Naive thymus-derived CD8-positive, alpha-beta T cell (primary cell): ENCODE measurements around the gene KLF16. TPM values are rescaled to one million over a fixed set of nuclear protein-coding genes. Genes with fewer than 3 reads are reported as not detected.

ENCODE experiments used
- ATAC-seq, 2 donors: fragments of 150-1000 bp; cut with Tn5 transposase in 1 of 2; sonication (Bioruptor Pico), chemical (Tn5 transposase) in 1 of 2; 1 replicate in 1 of 2; 2 replicates in 1 of 2; pipeline ENCODE4 v1.10.0; 2021; ENCODE audit warnings: mild to moderate bottlenecking in 2 of 2, moderate library complexity in 2 of 2
- POLR2A ChIA-PET: fragments of 350-600 bp; sonication (Branson Sonifier 250); formaldehyde crosslinking; loops from one replicate; lab custom pipeline; 2021; ENCODE audit warnings: antibody characterized with exemption; lab: Charles Lee
- DNase-seq, 10 donors: peaks; one replicate each; pipeline versions ENCODE4 v3.0.0 to v3.0.0-alpha.2; 2020 to 2022
- H3K27ac Mint-ChIP-seq, 10 donors: one replicate each; pipeline ENCODE4 v1.8.0; 2020 to 2022; ENCODE audit warnings: mild to moderate bottlenecking in 10 of 10, mixed read lengths in 10 of 10, moderate library complexity in 4 of 10, inconsistent platforms in 1 of 10
- H3K27me3 Mint-ChIP-seq, 5 donors: one replicate each; pipeline ENCODE4 v1.8.0; 2021 to 2022; ENCODE audit warnings: mixed read lengths in 5 of 5
- H3K36me3 Mint-ChIP-seq, 3 donors: one replicate each; pipeline ENCODE4 v1.8.0; 2020 to 2022; ENCODE audit warnings: mixed read lengths in 3 of 3, mild to moderate bottlenecking in 2 of 3, inconsistent platforms in 1 of 3
- H3K4me1 Mint-ChIP-seq, 4 donors: one replicate each; pipeline ENCODE4 v1.8.0; 2021 to 2022; ENCODE audit warnings: mixed read lengths in 4 of 4
- H3K4me3 Mint-ChIP-seq, 10 donors: one replicate each; pipeline ENCODE4 v1.8.0; 2020 to 2022; ENCODE audit warnings: mild to moderate bottlenecking in 10 of 10, mixed read lengths in 10 of 10, moderate library complexity in 6 of 10, inconsistent platforms in 1 of 10
- H3K9me3 Mint-ChIP-seq, 9 donors: one replicate each; pipeline ENCODE4 v1.8.0; 2020 to 2022; ENCODE audit warnings: mixed read lengths in 9 of 9, mild to moderate bottlenecking in 3 of 9, inconsistent platforms in 1 of 9, moderate library complexity in 1 of 9
- polyA plus RNA-seq, 3 donors: library from polyadenylated mRNA; unstranded; fragments of 300-500 nt; fragmentation: Illumina TruSeq; gene quantifications; one replicate each; pipeline ENCODE4 v1.2.3, GENCODE V29; 2021
- total RNA-seq, 8 experiments: library from RNA in 2 of 8; stranded (reverse) in 2 of 8; gene quantifications; one replicate each; pipeline ENCODE4 v1.2.3 and lab custom pipeline; 2021 to 2026

The KLF16 gene
- total and polyA plus RNA-seq, 5 experiments from 2014 or later, result 0.23 to 19.9 (median 0.84) TPM

DNA sequence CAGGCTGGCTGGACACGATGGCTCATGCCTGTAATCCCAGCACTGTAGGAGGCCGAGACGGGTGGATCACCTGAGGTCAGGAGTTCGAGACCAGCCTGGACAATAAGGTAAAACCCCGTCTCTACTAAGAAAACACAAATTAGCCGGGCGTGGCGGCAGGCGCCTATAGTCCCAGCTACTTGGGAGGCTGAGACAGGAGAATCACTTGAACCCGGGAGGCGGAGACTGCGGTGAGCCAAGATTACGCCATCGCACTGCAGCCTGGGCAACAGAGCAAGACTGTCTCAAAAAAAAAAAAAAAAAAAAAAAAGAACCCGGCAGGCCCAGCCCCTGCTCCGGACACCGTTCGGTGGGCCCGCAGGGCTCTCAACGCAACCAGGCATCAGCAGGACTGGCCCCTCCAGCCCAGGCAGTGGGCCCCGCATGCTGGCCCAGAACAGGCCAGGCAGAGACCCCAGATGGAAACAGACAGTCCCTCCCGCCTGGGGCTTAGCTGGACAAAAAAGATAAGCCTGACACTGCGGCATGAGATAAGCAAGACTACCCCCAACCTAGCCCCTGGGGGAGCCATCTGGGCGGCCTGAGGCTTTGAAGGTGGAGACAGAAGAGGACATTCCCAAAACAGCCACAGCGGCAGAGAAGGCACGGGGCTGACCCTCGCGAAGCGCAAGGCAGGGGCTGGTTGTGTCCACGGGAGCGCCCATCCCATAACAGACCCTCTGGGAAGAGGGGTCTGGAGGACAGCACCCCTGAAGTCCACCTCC, 26.7 kb downstream of the KLF16 start:
- no peaks in the 10 kb centered on the region for H3K9me3 Mint-ChIP-seq
- POLR2A ChIA-PET, result interaction anchor here (0.6 to 0.7 kb wide), 3 partner anchors 21 to 224 kb away, joined by 4 to 7 read pairs (median 5); no protein-coding TSS in a partner anchor
- peak overlapping the region in 2 of 10 donors; percentile 41 to 56 for H3K27ac Mint-ChIP-seq
- peaks cover 12 to 61% (median 31%) of the 10 kb centered on the region in 4 donors for H3K4me1 Mint-ChIP-seq
- DNase-seq (no peak), ATAC-seq (no peak)
- H3K4me3 Mint-ChIP-seq, result peak overlapping the region in 1 of 10 donors; percentile 10
- H3K36me3 Mint-ChIP-seq, result peaks cover 0 to 26% (median 0%) of the 10 kb centered on the region in 3 donors
- H3K27me3 Mint-ChIP-seq, result no peaks in the 10 kb centered on the region

DNA sequence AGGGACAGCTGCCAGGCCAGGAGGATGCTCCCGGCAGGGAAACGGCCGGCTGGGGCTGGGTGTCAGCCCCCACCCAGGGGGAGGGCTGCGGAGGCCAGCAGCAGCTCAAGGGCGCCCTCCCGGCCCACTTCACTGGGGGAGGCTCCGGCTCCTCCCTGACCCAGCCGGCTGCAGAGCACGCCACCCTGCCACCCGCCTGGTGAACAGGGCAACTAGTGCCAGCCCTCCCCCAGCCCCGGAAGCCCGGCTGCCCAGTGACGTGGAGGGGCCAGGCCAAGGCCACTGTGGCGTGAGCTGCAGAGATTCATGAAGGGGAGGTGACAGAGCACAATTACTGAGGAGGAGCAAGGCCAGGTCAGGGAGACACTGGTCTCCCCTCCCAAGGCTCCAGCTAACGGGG, 29.8 kb downstream of the KLF16 start:
- POLR2A ChIA-PET, result no interaction called here
- peaks cover 10 to 43% (median 13%) of the 10 kb centered on the region in 4 donors for H3K4me1 Mint-ChIP-seq

DNA sequence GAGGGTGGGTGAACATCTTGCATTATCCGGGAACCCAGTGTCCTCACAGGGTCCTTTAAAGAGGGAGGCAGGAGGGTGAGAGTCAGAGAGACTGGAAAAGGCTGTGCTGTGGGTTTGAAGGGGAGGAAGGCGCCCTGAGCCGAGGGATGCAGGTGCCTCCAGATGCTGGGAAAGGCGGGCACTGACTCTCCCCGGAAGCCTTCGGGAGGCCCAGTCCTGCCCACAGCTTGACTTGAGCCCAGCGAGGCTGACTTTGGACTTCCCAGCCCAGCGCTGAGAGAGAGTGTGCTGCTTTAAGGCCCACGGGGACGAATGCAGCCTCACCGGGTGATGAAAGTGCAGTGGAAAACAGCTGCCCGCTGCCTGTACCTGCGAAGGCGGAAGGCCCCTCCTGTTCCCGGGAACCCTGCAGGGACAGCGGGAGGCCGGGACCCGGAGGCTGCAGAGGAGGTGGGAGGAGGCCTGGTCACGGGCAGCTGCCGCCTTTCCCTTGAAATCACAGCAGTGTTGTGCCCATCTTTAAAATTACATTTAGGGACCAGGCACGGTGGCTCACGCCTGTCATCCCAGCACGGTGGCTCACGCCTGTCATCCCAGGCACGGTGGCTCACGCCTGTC, 31.2 kb downstream of the KLF16 start:
- no peaks in the 10 kb centered on the region for H3K27me3 Mint-ChIP-seq
- no peak overlapping the region for H3K27ac Mint-ChIP-seq
- POLR2A ChIA-PET, result interaction anchor here (0.6 to 1.0 kb wide), 3 partner anchors 15 to 291 kb away, joined by 3 to 4 read pairs (median 4); no protein-coding TSS in a partner anchor

More for the DNA sequence above, 29.8 kb downstream of the KLF16 start:
- Mint-ChIP-seq H3K36me3 (peaks cover 0 to 37% (median 0%) of the 10 kb centered on the region in 3 donors), H3K27me3 (no peaks in the 10 kb centered on the region), H3K9me3 (no peaks in the 10 kb centered on the region), H3K27ac (peak overlapping the region in 1 of 10 donors; percentile 43), H3K4me3 (no peak overlapping the region)
- no peak for DNase-seq
- no peak for ATAC-seq

DNA sequence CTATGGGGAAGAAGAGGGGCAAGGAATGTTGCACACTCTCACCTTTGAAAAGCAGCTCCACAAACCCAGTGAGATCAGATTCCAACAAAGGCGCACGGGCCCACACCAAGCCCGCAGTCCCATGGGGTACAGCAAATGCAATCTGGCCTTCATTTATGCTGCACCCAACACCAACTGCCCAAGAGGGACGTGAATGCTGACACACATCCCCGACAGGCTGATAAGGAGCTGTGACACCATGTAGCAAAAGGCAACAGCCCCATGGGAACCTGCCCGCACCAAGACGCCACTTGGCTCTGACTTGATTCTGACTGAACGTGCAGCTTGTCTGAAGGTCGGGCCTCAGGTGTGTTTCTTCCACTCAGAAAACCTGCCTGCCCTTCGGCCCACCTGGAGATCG, 32.4 kb downstream of the KLF16 start:
- no peak overlapping the region for H3K4me3 Mint-ChIP-seq
- ATAC-seq (no peak), DNase-seq (no peak)
- H3K27ac Mint-ChIP-seq, result peak overlapping the region in 1 of 10 donors; percentile 39
- H3K9me3 Mint-ChIP-seq, result no peaks in the 10 kb centered on the region
- POLR2A ChIA-PET, result interaction anchor here (0.6 kb wide), 1 partner anchor 19 kb away, joined by 3 read pairs; no protein-coding TSS in a partner anchor
- peaks cover 7 to 29% (median 9%) of the 10 kb centered on the region in 4 donors for H3K4me1 Mint-ChIP-seq
- no peaks in the 10 kb centered on the region for H3K27me3 Mint-ChIP-seq
- peaks cover 0 to 40% (median 0%) of the 10 kb centered on the region in 3 donors for H3K36me3 Mint-ChIP-seq

More for the DNA sequence above, 31.2 kb downstream of the KLF16 start:
- no peak overlapping the region for H3K4me3 Mint-ChIP-seq
- DNase-seq (no peak), ATAC-seq (no peak)
- peaks cover 0 to 33% (median 0%) of the 10 kb centered on the region in 3 donors for H3K36me3 Mint-ChIP-seq
- no peaks in the 10 kb centered on the region for H3K9me3 Mint-ChIP-seq
- H3K4me1 Mint-ChIP-seq, result peaks cover 8 to 32% (median 11%) of the 10 kb centered on the region in 4 donors

DNA sequence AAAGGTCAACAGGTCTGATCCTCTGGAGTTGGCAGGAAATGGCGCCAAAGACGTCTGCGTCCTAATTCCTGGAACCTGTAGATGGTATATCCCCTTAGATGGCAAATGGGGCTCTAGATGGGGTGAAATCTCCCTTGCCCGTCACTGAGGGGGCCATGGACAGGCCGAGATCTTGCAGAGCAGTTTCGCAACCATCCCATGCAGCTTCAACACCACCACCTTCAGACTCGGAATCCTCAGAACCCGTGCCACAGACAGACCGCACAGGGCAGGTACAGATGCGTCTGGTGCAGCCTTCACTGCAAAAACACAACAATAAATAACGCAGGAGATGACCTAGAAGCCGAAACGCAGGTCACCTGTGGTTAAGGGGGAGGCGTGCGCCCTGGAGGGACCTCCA, 32.8 kb downstream of the KLF16 start:
- Mint-ChIP-seq H3K27ac (peak overlapping the region in 1 of 10 donors; percentile 39), H3K9me3 (no peaks in the 10 kb centered on the region), H3K4me3 (no peak overlapping the region), H3K36me3 (peaks cover 0 to 43% (median 0%) of the 10 kb centered on the region in 3 donors), H3K27me3 (no peaks in the 10 kb centered on the region), H3K4me1 (peaks cover 6 to 29% (median 9%) of the 10 kb centered on the region in 4 donors)
- ATAC-seq (no peak), DNase-seq (no peak)
- POLR2A ChIA-PET, result interaction anchor here (0.6 kb wide), 1 partner anchor 20 kb away, joined by 3 read pairs; no protein-coding TSS in a partner anchor

DNA sequence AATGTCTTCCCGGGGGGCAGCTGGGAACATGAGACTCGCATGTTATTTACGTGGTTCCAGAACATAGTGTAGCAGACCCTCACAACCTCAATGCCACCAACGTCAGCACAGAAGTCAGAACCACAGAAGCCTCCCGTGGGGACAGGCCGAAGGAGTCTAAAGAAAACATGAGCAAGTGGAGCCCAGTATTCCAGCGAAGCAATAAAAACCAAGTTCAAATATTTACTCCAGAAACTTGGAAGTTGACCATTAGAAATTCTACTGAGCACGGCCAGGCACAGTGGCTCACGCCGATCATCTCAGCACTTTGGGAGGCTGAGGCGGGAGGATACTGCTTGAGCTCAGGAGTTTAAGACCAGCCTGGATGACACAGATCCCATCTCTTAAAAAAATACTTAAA, 33.4 kb downstream of the KLF16 start:
- H3K27me3 Mint-ChIP-seq, result no peaks in the 10 kb centered on the region
- H3K36me3 Mint-ChIP-seq, result peaks cover 0 to 47% (median 0%) of the 10 kb centered on the region in 3 donors
- no peak for DNase-seq
- no peaks in the 10 kb centered on the region for H3K9me3 Mint-ChIP-seq
- H3K27ac Mint-ChIP-seq, result peak overlapping the region in 2 of 10 donors; percentile 9 to 27
- ATAC-seq, result no peak
- POLR2A ChIA-PET, result interaction anchor here (0.5 kb wide), 1 partner anchor 154 kb away, joined by 3 read pairs; no protein-coding TSS in a partner anchor
- peaks cover 4 to 27% (median 8%) of the 10 kb centered on the region in 4 donors for H3K4me1 Mint-ChIP-seq
- H3K4me3 Mint-ChIP-seq, result no peak overlapping the region

DNA sequence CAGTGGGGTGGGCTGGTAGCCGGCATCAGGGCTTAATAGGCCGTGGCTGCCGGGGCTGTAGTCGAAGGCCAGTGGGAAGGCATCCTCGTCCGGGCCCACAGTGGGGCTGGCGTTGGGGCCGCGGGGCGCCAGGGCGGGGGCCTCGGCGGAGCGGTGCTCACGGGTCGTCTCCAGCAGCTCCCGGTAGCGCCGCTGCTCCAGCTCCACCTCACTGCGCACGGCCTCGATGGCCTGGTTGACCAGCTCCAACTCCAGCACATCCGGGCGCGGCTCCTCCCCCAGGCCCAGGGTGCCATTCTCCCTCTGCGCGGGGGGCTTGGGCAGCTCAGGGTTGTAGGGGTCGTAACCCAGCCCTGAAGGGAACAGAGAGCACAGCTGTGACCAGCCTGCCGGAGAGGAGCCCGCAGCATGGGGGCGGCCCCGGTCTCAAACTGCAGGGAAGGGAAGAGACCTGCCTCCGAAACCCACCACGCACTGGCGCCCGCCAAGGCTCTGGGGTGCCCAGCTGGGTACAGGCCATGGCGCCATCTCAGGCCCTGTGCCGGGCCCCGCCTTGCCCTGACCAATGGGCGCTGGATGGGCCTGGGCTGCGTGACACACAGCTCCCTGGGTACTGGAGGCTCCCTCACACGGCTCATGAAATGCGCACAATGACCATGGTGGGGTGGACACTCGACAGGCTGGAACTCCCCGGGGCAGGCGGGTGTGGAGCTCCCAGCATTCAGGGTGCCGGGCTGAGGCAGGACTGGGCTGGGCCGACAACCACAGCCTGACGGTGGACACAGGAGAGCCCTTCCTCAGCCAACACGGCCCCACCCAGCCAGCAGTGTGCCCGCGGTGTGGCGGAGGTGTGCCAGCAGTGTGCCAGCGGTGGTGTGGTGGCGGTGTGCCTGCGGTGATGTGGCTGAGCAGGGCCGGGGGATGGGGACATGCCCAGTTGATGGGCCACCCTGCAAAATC, 34.8 kb downstream of the KLF16 start:
- DNase-seq (no peak), ATAC-seq (no peak)
- Mint-ChIP-seq H3K4me3 (no peak overlapping the region), H3K4me1 (peaks cover 0 to 20% (median 7%) of the 10 kb centered on the region in 4 donors), H3K27ac (peak overlapping the region in 2 of 10 donors; percentile 28 to 73), H3K9me3 (no peaks in the 10 kb centered on the region), H3K36me3 (peaks cover 0 to 50% (median 3%) of the 10 kb centered on the region in 3 donors), H3K27me3 (no peaks in the 10 kb centered on the region)
- POLR2A ChIA-PET, result interaction anchor here (0.6 to 0.9 kb wide), 3 partner anchors 14 to 1693 kb away, joined by 3 read pairs; no protein-coding TSS in a partner anchor

DNA sequence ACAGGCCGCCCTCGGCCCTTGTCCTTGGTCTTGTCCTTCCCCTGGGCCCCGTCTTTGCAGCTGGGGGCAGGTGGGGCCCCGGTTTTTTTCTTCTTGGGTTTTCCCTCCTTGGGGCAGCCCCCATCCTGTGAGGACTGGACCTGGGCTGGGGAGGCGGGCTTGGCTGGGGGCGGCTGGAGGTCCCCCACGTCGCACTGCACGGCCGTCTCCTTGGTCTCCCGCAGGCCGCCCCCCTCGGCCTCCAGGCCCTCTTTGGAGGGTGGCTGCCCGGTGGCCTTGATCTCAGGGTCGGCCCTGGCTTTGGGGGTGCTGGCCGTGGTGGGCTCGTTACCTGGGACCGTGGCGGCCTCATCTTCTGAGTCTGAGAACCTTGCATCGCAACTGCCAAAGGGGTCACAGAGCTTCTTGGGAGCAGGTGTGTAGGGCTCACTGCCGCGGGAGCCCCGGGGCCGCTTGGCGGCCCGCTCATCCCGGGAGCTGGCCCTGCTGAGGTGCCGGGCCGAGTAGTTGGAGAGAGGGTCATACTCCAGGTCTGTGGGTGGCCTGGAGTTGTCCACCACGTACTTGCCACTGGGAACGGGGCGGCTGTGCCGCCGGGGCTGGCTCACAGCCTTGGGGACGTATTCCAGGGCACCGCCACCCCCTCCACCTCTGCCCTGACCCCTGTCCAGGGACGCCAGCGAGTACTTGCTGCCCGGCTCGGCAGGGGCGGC, 35.7 kb downstream of the KLF16 start:
- H3K9me3 Mint-ChIP-seq, result no peaks in the 10 kb centered on the region
- ATAC-seq (no peak), DNase-seq (no peak)
- no peaks in the 10 kb centered on the region for H3K27me3 Mint-ChIP-seq
- peaks cover 0 to 47% (median 3%) of the 10 kb centered on the region in 3 donors for H3K36me3 Mint-ChIP-seq
- H3K27ac Mint-ChIP-seq, result no peak overlapping the region
- peaks cover 0 to 17% (median 7%) of the 10 kb centered on the region in 4 donors for H3K4me1 Mint-ChIP-seq
- H3K4me3 Mint-ChIP-seq, result no peak overlapping the region
- POLR2A ChIA-PET, result interaction anchor here (2.0 kb wide), 1 partner anchor 11 kb away, joined by 5 read pairs; no protein-coding TSS in a partner anchor

DNA sequence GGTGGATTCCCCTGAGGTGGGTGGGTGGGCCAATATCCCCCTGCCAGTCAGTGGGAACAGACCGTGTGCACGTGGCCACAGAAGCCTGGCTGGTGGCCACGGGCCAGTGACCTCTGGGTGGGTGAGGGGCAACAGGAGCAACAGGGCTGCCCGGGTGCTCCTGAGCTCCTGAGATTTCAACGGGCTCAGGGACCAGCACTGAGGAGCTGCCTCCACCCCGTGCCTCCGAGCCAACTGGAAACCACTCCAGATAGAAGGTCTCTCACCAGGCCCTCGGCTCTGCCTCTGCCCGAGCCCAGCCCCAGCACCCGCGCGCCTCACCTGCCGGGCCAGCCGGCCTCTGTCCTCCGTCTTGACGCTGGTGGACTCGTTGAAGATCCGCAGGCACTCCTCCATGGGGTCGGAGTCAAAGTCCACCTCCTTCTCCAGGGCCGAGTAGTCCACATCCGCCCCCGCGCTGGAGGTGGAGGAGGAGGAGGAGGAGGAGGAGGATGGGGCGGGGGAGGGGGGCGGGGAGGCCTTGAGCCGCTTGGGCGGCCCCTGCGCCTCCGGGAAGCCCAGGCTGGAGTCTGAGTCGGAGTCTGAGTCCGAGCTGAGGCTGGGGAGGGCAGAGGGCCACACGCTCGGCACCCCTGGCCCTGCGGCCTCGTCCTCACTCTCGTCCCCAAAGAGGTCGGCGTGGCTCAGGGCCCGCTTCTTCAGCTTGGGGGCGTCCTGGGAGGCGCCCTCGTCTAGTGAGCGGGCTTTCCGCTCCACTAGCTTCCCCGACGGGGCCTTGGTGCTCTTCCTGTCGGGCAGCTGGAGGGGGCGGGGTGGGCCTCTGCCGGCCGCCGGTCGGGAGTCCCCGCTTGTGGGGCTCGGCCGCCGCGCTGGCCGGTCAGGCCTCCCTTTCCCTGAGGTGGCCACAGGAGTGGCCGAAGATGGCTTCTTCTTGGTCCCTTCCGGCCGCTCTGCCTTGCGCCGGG, 36.5 kb downstream of the KLF16 start:
- POLR2A ChIA-PET, result interaction anchor here (0.6 to 2.0 kb wide), 3 partner anchors 12 to 36 kb away, joined by 3 to 8 read pairs (median 5); no protein-coding TSS in a partner anchor
- H3K27ac Mint-ChIP-seq, result peak overlapping the region in 1 of 10 donors; percentile 71
- no peak for DNase-seq
- ATAC-seq, result no peak
- peaks cover 0 to 17% (median 5%) of the 10 kb centered on the region in 4 donors for H3K4me1 Mint-ChIP-seq
- H3K4me3 Mint-ChIP-seq, result no peak overlapping the region
- H3K36me3 Mint-ChIP-seq, result peaks cover 0 to 48% (median 3%) of the 10 kb centered on the region in 3 donors
- no peaks in the 10 kb centered on the region for H3K9me3 Mint-ChIP-seq
- H3K27me3 Mint-ChIP-seq, result no peaks in the 10 kb centered on the region

DNA sequence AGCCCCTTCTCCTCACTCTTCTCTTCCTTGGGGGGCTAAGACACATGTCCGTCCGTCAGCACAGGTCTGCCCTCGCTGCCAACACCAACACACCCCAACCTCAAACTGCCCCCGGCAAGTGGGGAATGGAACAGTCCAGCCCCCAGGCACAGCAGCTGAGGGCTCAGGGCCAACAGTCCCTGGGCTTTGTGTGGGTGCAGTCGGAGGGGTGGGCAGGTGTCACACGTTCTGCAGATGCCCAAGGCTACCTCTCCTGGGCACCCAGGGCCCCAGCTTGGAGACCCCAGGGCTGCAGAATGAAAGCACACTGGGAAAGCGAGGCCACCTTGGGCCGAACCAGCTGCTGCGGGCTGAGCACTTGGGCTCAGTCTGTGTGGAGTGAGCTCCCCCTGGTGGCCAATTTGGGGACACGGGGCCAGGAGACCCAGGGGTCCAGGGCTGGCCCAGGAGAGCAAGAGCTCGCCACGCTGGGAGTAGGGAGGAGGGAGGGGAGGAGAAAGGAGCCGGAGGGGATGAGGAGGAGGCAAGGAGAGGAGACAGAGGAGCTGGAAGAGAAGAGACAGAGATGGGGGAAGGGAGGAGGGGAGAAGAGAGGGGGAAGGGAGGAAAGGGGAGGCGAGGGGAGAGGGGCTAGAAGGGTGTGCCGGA, 37.3 kb downstream of the KLF16 start:
- peaks cover 0 to 47% (median 3%) of the 10 kb centered on the region in 3 donors for H3K36me3 Mint-ChIP-seq
- DNase-seq (peak; percentile 60 to 88 (median 76)), ATAC-seq (peak; percentile 87 to 90)
- H3K27ac Mint-ChIP-seq, result peak overlapping the region in 1 of 10 donors; percentile 62
- peaks cover 0 to 17% (median 5%) of the 10 kb centered on the region in 4 donors for H3K4me1 Mint-ChIP-seq
- H3K4me3 Mint-ChIP-seq, result no peak overlapping the region
- H3K27me3 Mint-ChIP-seq, result no peaks in the 10 kb centered on the region
- H3K9me3 Mint-ChIP-seq, result no peaks in the 10 kb centered on the region
- POLR2A ChIA-PET, result interaction anchor here (0.6 to 2.0 kb wide), 4 partner anchors 12 to 171 kb away, joined by 3 to 8 read pairs (median 5); no protein-coding TSS in a partner anchor
